A673 (cell line): ENCODE data around the gene AATF.

Experiments used
- CTCF ChIP-seq: fragments of 300-800, 200-600 bp; sonication (generic); conservative IDR thresholded peaks from 2 replicates; pipeline ENCODE4 v1.5.1; 2017; ENCODE audit warnings: low read depth, mild to moderate bottlenecking, antibody characterized with exemption, low read length, moderate library complexity, mixed read lengths
- EZH2 ChIP-seq: fragments of 200-600 bp; sonication (generic); IDR thresholded peaks from 2 replicates; pipeline ENCODE4 v1.6.1; 2017; ENCODE audit warnings: borderline replicate concordance, low read depth, mild to moderate bottlenecking, mixed read lengths, antibody characterized with exemption, low read length; ENCODE audit not compliant: poor library complexity, severe bottlenecking

GRCh38 chr17:36978810-36979564, 30.2 kb downstream of the AATF start:
- TF ChIP-seq EZH2, result no peak
- TF ChIP-seq CTCF, result no peak
